Ishikawa (cell line): Measurements from ENCODE around the gene B4GAT1.

Experiments used
- CEBPB ChIP-seq: IDR thresholded peaks from 2 replicates; pipeline ENCODE4 v1.6.1; 2012
- CREB1 ChIP-seq: IDR thresholded peaks from 2 replicates; pipeline ENCODE4 v1.6.1; 2012; ENCODE audit warnings: low read depth
- EGR1 ChIP-seq: IDR thresholded peaks from 2 replicates; pipeline ENCODE4 v1.6.1; 2012
- EP300 ChIP-seq: IDR thresholded peaks from 2 replicates; pipeline ENCODE4 v1.6.1; 2012; ENCODE audit warnings: borderline replicate concordance
- FOXM1 ChIP-seq: IDR thresholded peaks from 2 replicates; pipeline ENCODE4 v1.6.1; 2012; ENCODE audit warnings: low read depth, borderline replicate concordance
- MAX ChIP-seq: IDR thresholded peaks from 2 replicates; pipeline ENCODE4 v1.6.1; 2012
- NFIC ChIP-seq: IDR thresholded peaks from 2 replicates; pipeline ENCODE4 v1.6.1; 2012
- RAD21 ChIP-seq: IDR thresholded peaks from 2 replicates; pipeline ENCODE4 v1.6.1; 2012; ENCODE audit warnings: low read depth
- REST ChIP-seq: IDR thresholded peaks from 2 replicates; pipeline ENCODE4 v1.6.1; 2012; ENCODE audit warnings: low read depth, mild to moderate bottlenecking
- TAF1 ChIP-seq: IDR thresholded peaks from 2 replicates; pipeline ENCODE4 v1.6.1; 2012; ENCODE audit warnings: low read depth, mild to moderate bottlenecking
- TCF12 ChIP-seq: IDR thresholded peaks from 2 replicates; pipeline ENCODE4 v1.6.1; 2012; ENCODE audit warnings: low read depth
- TEAD4 ChIP-seq: IDR thresholded peaks from 2 replicates; pipeline ENCODE4 v1.6.1; 2012
- USF1 ChIP-seq: IDR thresholded peaks from 2 replicates; pipeline ENCODE4 v1.6.1; 2012
- YY1 ChIP-seq: IDR thresholded peaks from 2 replicates; pipeline ENCODE4 v1.6.1; 2012; ENCODE audit warnings: low read depth
- ZBTB7A ChIP-seq: IDR thresholded peaks from 2 replicates; pipeline ENCODE4 v1.6.1; 2012; ENCODE audit warnings: low read depth

B4GAT1 gene

GRCh38 chr11:66327171-66328030 lies 20.0 kb downstream of the B4GAT1 start:
- TF ChIP-seq YY1: no peak
- 0 out of 2 replicates have a peak, but pooled peaks have one; percentile 31 for TF ChIP-seq ZBTB7A

GRCh38 chr11:66326261-66327111 lies 20.9 kb downstream of the B4GAT1 start:
- TF ChIP-seq REST (no peak), ZBTB7A (no peak), EP300 (no peak), TCF12 (no peak), MAX (no peak), YY1 (no peak)

- TF ChIP-seq TCF12 (no peak), CREB1 (no peak), USF1 (no peak), REST (no peak), CEBPB (no peak), NFIC (no peak), EP300 (no peak), TAF1 (no peak), RAD21 (no peak), FOXM1 (no peak), ZBTB7A (no peak), EGR1 (no peak), MAX (no peak), TEAD4 (no peak), YY1 (no peak)
These were observed 22.2 kb downstream of the B4GAT1 start for GRCh38 chr11:66325263-66325671.

- TF ChIP-seq CREB1 (no peak), EP300 (no peak), ZBTB7A (no peak), RAD21 (no peak), EGR1 (no peak), REST (no peak), MAX (no peak), FOXM1 (no peak), YY1 (no peak)
These were observed 22.8 kb downstream of the B4GAT1 start for GRCh38 chr11:66324664-66325063.

- TF ChIP-seq TAF1: no peak
- TF ChIP-seq CREB1: no peak
- no peak for TF ChIP-seq MAX
- no peak for TF ChIP-seq REST
- TF ChIP-seq USF1: no peak
- TF ChIP-seq FOXM1: no peak
- TF ChIP-seq YY1: no peak
- no peak for TF ChIP-seq RAD21
- TF ChIP-seq TCF12: no peak
- TF ChIP-seq ZBTB7A: no peak
- no peak for TF ChIP-seq EGR1
- no peak for TF ChIP-seq CEBPB
- no peak for TF ChIP-seq TEAD4
- no peak for TF ChIP-seq NFIC
- no peak for TF ChIP-seq EP300
These were observed 23.7 kb downstream of the B4GAT1 start for GRCh38 chr11:66323684-66324083.
